ENCODE measurements around the gene TMEM267.
A peak's percentile ranks its signal among the peaks of the same experiment; 100 is the strongest.
"Not testable (repeated sequence)": the region's sequence is repeated elsewhere in the genome, so short reads cannot be mapped to it uniquely, and the experiment has no call there.

Gene TMEM267

GRCh38 chr5:43410414-43410813 lies 73.3 kb downstream of the TMEM267 start:
- DNase-seq (ENCODE audit: insufficient read length, low spot score) (no peak), FAIRE-seq (no peak)
- TF ChIP-seq POLR2A (IDR thresholded peaks at IDR 0.05; ENCODE audit: low read depth, low read length) = no peak

- TF ChIP-seq POLR2A (IDR thresholded peaks at IDR 0.05; ENCODE audit: low read depth, low read length) = no peak
- FAIRE-seq (no peak), DNase-seq (ENCODE audit: insufficient read length, low spot score) (no peak)
Measured at GRCh38 chr5:43409809-43410271, 73.8 kb downstream of the TMEM267 start.

- not testable (repeated sequence) for FAIRE-seq; DNase-seq (ENCODE audit: insufficient read length, low spot score)
Measured at GRCh38 chr5:43402524-43403066, 81.1 kb downstream of the TMEM267 start.

GRCh38 chr5:43401827-43402226 lies 81.8 kb downstream of the TMEM267 start:
- DNase-seq (ENCODE audit: insufficient read length, low spot score) = peak; percentile 33
- no peak for TF ChIP-seq POLR2A (IDR thresholded peaks at IDR 0.05; ENCODE audit: low read depth, low read length)
- FAIRE-seq = no peak

GRCh38 chr5:43400082-43400481 lies 83.6 kb downstream of the TMEM267 start:
- TF ChIP-seq POLR2A (IDR thresholded peaks at IDR 0.05; ENCODE audit: low read depth, low read length) = no peak
- FAIRE-seq (no peak), DNase-seq (ENCODE audit: insufficient read length, low spot score) (no peak)

GRCh38 chr5:43396762-43397304 lies 86.8 kb downstream of the TMEM267 start:
- FAIRE-seq (no peak), DNase-seq (ENCODE audit: insufficient read length, low spot score) (no peak)
- TF ChIP-seq POLR2A (IDR thresholded peaks at IDR 0.05; ENCODE audit: low read depth, low read length) = no peak

Data from H54 (cell line).